ENCODE measurements around the gene ZNF79.

Gene ZNF79

GRCh38 chr9:127404631-127405030 is 19.6 kb upstream of the ZNF79 start:
- TF ChIP-seq TSHZ2 (CRISPR knock-in tag; IDR thresholded peaks at IDR 0.05) (no peak), ZFP3 (CRISPR knock-in tag; IDR thresholded peaks at IDR 0.05) (no peak)

DNA sequence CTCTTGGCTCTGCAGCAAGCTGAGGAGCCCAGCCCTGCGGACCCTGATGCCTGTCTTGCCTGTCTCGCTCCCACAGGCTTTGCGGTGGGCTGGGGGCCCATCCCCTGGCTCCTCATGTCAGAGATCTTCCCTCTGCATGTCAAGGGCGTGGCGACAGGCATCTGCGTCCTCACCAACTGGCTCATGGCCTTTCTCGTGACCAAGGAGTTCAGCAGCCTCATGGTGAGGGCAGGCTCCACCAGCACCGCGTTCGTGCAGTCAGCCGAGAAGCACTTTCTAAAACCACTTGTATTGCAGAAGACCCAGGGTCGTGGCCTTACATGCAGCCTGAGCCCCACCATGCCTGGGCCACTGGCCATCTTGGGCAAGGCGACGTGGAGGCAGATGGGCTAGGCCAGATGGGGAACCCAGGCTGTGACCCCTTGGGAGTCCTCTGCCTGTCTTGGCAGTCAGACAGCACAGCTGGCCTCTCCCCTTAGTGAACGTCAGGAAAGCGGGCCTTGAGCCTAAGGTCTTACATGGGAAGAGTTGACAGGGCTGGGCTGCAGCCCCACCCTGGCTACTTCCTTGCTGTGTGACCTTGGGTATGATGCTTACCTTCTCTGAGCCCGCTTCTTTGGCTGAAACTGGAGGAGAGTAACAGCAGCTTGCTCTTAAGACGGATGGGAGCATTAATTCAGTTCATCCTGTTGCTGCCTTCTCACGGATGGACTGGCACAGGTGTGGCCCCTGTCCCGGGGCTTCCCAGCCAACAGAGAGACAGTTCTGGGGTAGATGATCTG is 18.6 kb upstream of the ZNF79 start:
- no peak for TF ChIP-seq CSRNP3 (CRISPR knock-in tag; IDR thresholded peaks at IDR 0.05)
- TF ChIP-seq SNAI2 (CRISPR knock-in tag; IDR thresholded peaks at IDR 0.05), result no peak
- no peak for TF ChIP-seq CSDC2 (CRISPR knock-in tag; IDR thresholded peaks at IDR 0.05)
- no peak for TF ChIP-seq PPARA (CRISPR knock-in tag; IDR thresholded peaks at IDR 0.05; ENCODE audit: borderline replicate concordance)
- TF ChIP-seq, protein P1, sequence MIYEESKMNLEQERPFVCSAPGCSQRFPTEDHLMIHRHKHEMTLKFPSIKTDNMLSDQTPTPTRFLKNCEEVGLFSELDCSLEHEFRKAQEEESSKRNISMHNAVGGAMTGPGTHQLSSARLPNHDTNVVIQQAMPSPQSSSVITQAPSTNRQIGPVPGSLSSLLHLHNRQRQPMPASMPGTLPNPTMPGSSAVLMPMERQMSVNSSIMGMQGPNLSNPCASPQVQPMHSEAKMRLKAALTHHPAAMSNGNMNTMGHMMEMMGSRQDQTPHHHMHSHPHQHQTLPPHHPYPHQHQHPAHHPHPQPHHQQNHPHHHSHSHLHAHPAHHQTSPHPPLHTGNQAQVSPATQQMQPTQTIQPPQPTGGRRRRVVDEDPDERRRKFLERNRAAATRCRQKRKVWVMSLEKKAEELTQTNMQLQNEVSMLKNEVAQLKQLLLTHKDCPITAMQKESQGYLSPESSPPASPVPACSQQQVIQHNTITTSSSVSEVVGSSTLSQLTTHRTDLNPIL (CRISPR knock-in tag; IDR thresholded peaks at IDR 0.05; ENCODE audit: low read depth), result no peak
- no peak for TF ChIP-seq ZNF565 (CRISPR knock-in tag; conservative IDR thresholded peaks at IDR 0.05; ENCODE audit: low read depth)
- TF ChIP-seq RARB (CRISPR knock-in tag; IDR thresholded peaks at IDR 0.05), result no peak
- no peak for TF ChIP-seq ZNF8 (CRISPR knock-in tag; IDR thresholded peaks at IDR 0.05)
- no peak for TF ChIP-seq BACH2 (CRISPR knock-in tag; IDR thresholded peaks at IDR 0.05; ENCODE audit: borderline replicate concordance)
- ATAC-seq, result no peak

More at GRCh38 chr9:127404631-127405030, 19.6 kb upstream of the ZNF79 start:
- ATAC-seq, result no peak

DNA sequence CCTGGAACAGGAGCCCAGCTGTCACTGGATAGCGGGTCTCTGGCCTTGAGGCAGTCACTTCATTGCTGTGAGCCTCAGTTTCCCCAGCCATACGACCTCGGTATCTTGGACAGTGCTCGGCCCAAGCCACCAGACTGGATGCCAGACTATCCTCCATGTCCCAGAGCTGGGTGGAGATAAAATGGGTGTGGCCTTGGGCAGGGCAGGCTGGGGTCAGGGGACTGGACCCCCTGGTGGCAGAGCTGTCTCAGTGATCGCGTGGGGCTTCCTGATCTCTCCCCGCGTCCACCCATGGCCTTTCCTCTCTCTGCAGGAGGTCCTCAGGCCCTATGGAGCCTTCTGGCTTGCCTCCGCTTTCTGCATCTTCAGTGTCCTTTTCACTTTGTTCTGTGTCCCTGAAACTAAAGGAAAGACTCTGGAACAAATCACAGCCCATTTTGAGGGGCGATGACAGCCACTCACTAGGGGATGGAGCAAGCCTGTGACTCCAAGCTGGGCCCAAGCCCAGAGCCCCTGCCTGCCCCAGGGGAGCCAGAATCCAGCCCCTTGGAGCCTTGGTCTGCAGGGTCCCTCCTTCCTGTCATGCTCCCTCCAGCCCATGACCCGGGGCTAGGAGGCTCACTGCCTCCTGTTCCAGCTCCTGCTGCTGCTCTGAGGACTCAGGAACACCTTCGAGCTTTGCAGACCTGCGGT is 17.2 kb upstream of the ZNF79 start:
- no peak; the same call in 2 of the 3 replicates for ATAC-seq
- TF ChIP-seq ZFP3 (CRISPR knock-in tag; IDR thresholded peaks at IDR 0.05), result no peak
- no peak for TF ChIP-seq TOX (CRISPR knock-in tag; IDR thresholded peaks at IDR 0.05; ENCODE audit: borderline replicate concordance)

DNA sequence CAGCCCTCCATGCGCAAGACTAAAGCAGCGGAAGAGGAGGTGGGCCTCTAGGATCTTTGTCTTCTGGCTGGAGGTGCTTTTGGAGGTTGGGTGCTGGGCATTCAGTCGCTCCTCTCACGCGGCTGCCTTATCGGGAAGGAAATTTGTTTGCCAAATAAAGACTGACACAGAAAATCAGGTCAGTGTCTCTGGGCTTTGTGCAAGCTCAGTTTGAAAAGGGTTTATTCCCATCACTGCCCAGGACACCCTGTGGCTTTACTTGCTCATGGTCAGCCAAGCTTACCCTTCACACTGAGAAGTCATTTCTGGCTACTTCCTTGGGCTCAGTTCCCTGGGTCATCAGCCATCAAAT is 16.7 kb upstream of the ZNF79 start:
- TF ChIP-seq ZFP30 (CRISPR knock-in tag; IDR thresholded peaks at IDR 0.05) (no peak), POU6F1 (CRISPR knock-in tag; IDR thresholded peaks at IDR 0.05; ENCODE audit: borderline replicate concordance, low read depth) (no peak), CSRNP3 (CRISPR knock-in tag; IDR thresholded peaks at IDR 0.05) (no peak), TOX (CRISPR knock-in tag; IDR thresholded peaks at IDR 0.05; ENCODE audit: borderline replicate concordance) (no peak), BACH2 (CRISPR knock-in tag; IDR thresholded peaks at IDR 0.05; ENCODE audit: borderline replicate concordance) (no peak), TCF4 (CRISPR knock-in tag; IDR thresholded peaks at IDR 0.05; ENCODE audit: borderline replicate concordance) (no peak), TSHZ2 (CRISPR knock-in tag; IDR thresholded peaks at IDR 0.05) (no peak), PPARA (CRISPR knock-in tag; IDR thresholded peaks at IDR 0.05; ENCODE audit: borderline replicate concordance) (no peak), ZFP3 (CRISPR knock-in tag; IDR thresholded peaks at IDR 0.05) (no peak), ZNF70 (CRISPR knock-in tag; IDR thresholded peaks at IDR 0.05) (no peak), ZNF565 (CRISPR knock-in tag; conservative IDR thresholded peaks at IDR 0.05; ENCODE audit: low read depth) (no peak)
- ATAC-seq, result no peak; the same call in 2 of the 3 replicates

Measured in SK-N-SH treated with all-trans-retinoic acid at 6 μM for 48 hours (cell line).